GM12878 (cell line): ENCODE measurements around the gene DMPK. TPM values are rescaled to one million over a fixed set of nuclear protein-coding genes. Genes with fewer than 3 reads are reported as not detected.

ENCODE experiments used
- GATAD2B ChIP-seq: fragments of 450-650 bp; conservative IDR thresholded peaks from 2 replicates; pipeline ENCODE4 v1.6.1; 2017; ENCODE audit warnings: low read depth, mild to moderate bottlenecking, moderate library complexity
- HDAC6 ChIP-seq: fragments of 200-600 bp; sonication (generic); IDR thresholded peaks from one replicate; pipeline ENCODE4 v1.8.0; 2017; ENCODE audit warnings: antibody characterized with exemption; ENCODE audit not compliant: unreplicated experiment
- HDGF ChIP-seq: fragments of 450-650 bp; IDR thresholded peaks from 2 replicates; pipeline ENCODE4 v1.6.1; 2016; ENCODE audit warnings: antibody characterized with exemption
- IKZF2 ChIP-seq, 2 experiments: fragments of 450-650 bp; IDR thresholded peaks; 2 replicates each; pipeline ENCODE4 v1.6.1; 2017; ENCODE audit warnings: mild to moderate bottlenecking in 2 of 2, moderate library complexity in 2 of 2
- LARP7 ChIP-seq: fragments of 450-650 bp; IDR thresholded peaks from 2 replicates; pipeline ENCODE4 v1.6.1; 2017; ENCODE audit warnings: mild to moderate bottlenecking
- POLR2A ChIP-seq: IDR thresholded peaks from 2 replicates; pipeline ENCODE4 v1.6.1; 2011; ENCODE audit warnings: low read depth, mild to moderate bottlenecking, low read length
- POLR2AphosphoS2 ChIP-seq: IDR thresholded peaks from 2 replicates; pipeline ENCODE4 v1.6.1; 2011; ENCODE audit warnings: low read depth, mild to moderate bottlenecking, low read length, improper control_type of control experiment, moderate library complexity
- RUNX3 ChIP-seq: IDR thresholded peaks from 2 replicates; pipeline ENCODE4 v1.6.1; 2012; ENCODE audit warnings: low read length, inconsistent platforms
- SMAD1 ChIP-seq: fragments of 450-650 bp; IDR thresholded peaks from 2 replicates; pipeline ENCODE4 v1.6.1; 2018; ENCODE audit warnings: mild to moderate bottlenecking, low read depth; ENCODE audit not compliant: partially characterized antibody
- SMC3 ChIP-seq: IDR thresholded peaks from 2 replicates; pipeline ENCODE4 v1.6.1; 2011; ENCODE audit warnings: low read length, improper control_type of control experiment, borderline replicate concordance
- SUZ12 ChIP-seq: fragments of 200-600 bp; sonication (generic); IDR thresholded peaks from one replicate; pipeline ENCODE4 v1.6.1; 2018; ENCODE audit warnings: antibody characterized with exemption, mild to moderate bottlenecking; ENCODE audit not compliant: unreplicated experiment
- polyA plus RNA-seq, 11 experiments: library from polyadenylated mRNA; depleted of rRNA in 4 of 11; unstranded in 6 of 11; stranded (reverse) in 5 of 11; fragments of >200 nt; fragmentation: Nextera tagmentation in 4 of 11; fragmentation: Illumina TruSeq in 1 of 11; extraction: Ambion mirVana in 4 of 11; extraction: Trizol in 1 of 11; gene quantifications; 1 replicate in 1 of 11; 2 replicates in 10 of 11; pipeline versions ENCODE4 v1.2.1 to v1.2.3, GENCODE V29; 2011 to 2016; ENCODE audit warnings: inconsistent platforms in 2 of 11, missing spikeins in 2 of 11, low read depth in 1 of 11
- total RNA-seq, 4 experiments: library from RNA; depleted of rRNA in 3 of 4; stranded (reverse); fragments of >200 nt in 3 of 4; fragmentation: Illumina TruSeq in 1 of 4; extraction: Trizol in 1 of 4; gene quantifications; 2 replicates each; pipeline versions ENCODE4 v1.2.1 to v1.2.3, GENCODE V29; 2013 to 2021
- TF ChIP-seq, protein P1 (sequence below): IDR thresholded peaks from 2 replicates; pipeline ENCODE4 v1.6.1; 2011; ENCODE audit warnings: borderline replicate concordance, low read depth, mild to moderate bottlenecking, moderate library complexity, mixed read lengths, low read length; ENCODE audit not compliant: insufficient read depth; ENCODE audit errors: extremely low read length
- TF ChIP-seq, protein P2 (sequence below): fragments of 450-650 bp; IDR thresholded peaks from 2 replicates; pipeline ENCODE4 v1.6.1; 2016; ENCODE audit warnings: mild to moderate bottlenecking
- TF ChIP-seq, protein P3 (sequence below): fragments of 450-650 bp; IDR thresholded peaks from 2 replicates; pipeline ENCODE4 v1.6.1; 2017; ENCODE audit warnings: mild to moderate bottlenecking, low read depth, inconsistent platforms; ENCODE audit not compliant: poor library complexity, severe bottlenecking
- TF ChIP-seq, protein P4 (sequence below): fragments of 450-650 bp; IDR thresholded peaks from 2 replicates; pipeline ENCODE4 v1.6.1; 2016; ENCODE audit warnings: mild to moderate bottlenecking
- TF ChIP-seq, protein P5 (sequence below): IDR thresholded peaks from 2 replicates; pipeline ENCODE4 v1.6.1; 2012; ENCODE audit warnings: low read depth, low read length, improper control_type of control experiment
- TF ChIP-seq, protein P6 (sequence below), 3 experiments: IDR thresholded peaks in 2 of 3; conservative IDR thresholded peaks in 1 of 3; 2 replicates each; pipeline ENCODE4 v1.5.1; 2011; ENCODE audit warnings: low read depth in 3 of 3, low read length in 3 of 3, mild to moderate bottlenecking in 3 of 3, control low read depth in 2 of 3, moderate library complexity in 2 of 3, inconsistent platforms in 1 of 3, mixed read lengths in 1 of 3; ENCODE audit not compliant: control insufficient read depth in 2 of 3, insufficient read depth in 1 of 3; ENCODE audit errors: extremely low read depth in 1 of 3

DMPK gene
- total and polyA plus RNA-seq, 10 of the 15 experiments (the other 5 are each of a cell fraction or from before 2014, with no cell fraction given): 0.60 to 33.6 (median 5.2) TPM

DNA sequence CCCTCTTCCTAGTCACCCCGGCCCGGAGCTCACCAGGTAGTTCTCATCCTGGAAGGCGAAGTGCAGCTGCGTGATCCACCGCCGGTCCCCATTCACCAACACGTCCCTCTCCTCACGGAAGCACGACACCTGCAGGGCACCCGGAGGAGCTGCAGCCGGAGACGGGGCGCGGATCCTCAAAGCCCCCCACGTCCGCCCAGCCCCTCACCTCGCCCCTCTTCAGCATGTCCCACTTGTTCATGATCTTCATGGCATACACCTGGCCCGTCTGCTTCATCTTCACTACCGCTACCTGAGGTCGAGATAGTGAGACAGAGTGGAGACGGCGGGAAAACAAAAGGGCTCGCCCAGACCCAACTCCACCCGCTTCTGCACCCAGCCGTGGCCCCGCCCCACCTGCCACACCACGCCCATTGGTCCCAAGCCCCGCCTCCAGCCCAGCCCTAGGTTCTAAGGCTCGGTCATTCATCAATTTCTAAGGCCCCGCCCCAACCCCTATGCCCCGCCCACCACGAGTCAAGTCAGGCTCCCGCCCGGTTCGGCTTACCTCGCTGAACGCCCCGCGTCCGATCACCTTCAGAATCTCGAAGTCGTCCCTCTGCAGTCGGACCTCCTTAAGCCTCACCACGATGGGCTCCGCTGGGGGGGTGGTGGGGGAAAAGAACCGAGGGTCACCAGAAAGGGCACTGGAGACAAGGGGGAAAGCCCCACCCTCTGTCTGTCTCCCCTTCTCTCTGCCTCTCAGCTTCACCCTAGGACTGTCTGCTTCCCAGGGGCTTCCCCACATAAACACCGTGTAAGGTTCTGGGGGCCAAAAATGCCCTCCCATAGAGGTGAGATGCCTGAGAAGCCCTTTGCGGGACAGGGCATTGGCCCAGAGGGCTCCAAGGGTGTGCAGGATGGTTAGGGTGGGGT lies 2.8 kb downstream of the DMPK start (continued):
- TF ChIP-seq SUZ12 (no peak), SMAD1 (no peak), POLR2A (peak; percentile 67), LARP7 (peak; percentile 58; the same call in 1 of the 2 replicates), GATAD2B (0 out of 2 replicates have a peak, but pooled peaks have one; percentile 51), HDGF (peak; percentile 86; the same call in 1 of the 2 replicates), POLR2AphosphoS2 (no peak), RUNX3 (no peak), HDAC6 (no peak), SMC3 (peak; percentile 40; the same call in 1 of the 2 replicates), IKZF2 (IDR thresholded peaks at IDR 0.05) (peak; percentile 8 to 11; a peak in 1 of 4 replicates)
- TF ChIP-seq, protein P1, sequence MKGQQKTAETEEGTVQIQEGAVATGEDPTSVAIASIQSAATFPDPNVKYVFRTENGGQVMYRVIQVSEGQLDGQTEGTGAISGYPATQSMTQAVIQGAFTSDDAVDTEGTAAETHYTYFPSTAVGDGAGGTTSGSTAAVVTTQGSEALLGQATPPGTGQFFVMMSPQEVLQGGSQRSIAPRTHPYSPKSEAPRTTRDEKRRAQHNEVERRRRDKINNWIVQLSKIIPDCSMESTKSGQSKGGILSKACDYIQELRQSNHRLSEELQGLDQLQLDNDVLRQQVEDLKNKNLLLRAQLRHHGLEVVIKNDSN: no peak
- TF ChIP-seq, protein P2, sequence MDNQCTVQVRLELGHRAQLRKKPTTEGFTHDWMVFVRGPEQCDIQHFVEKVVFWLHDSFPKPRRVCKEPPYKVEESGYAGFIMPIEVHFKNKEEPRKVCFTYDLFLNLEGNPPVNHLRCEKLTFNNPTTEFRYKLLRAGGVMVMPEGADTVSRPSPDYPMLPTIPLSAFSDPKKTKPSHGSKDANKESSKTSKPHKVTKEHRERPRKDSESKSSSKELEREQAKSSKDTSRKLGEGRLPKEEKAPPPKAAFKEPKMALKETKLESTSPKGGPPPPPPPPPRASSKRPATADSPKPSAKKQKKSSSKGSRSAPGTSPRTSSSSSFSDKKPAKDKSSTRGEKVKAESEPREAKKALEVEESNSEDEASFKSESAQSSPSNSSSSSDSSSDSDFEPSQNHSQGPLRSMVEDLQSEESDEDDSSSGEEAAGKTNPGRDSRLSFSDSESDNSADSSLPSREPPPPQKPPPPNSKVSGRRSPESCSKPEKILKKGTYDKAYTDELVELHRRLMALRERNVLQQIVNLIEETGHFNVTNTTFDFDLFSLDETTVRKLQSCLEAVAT: 0 out of 2 replicates have a peak, but pooled peaks have one; percentile 46
- TF ChIP-seq, protein P3, sequence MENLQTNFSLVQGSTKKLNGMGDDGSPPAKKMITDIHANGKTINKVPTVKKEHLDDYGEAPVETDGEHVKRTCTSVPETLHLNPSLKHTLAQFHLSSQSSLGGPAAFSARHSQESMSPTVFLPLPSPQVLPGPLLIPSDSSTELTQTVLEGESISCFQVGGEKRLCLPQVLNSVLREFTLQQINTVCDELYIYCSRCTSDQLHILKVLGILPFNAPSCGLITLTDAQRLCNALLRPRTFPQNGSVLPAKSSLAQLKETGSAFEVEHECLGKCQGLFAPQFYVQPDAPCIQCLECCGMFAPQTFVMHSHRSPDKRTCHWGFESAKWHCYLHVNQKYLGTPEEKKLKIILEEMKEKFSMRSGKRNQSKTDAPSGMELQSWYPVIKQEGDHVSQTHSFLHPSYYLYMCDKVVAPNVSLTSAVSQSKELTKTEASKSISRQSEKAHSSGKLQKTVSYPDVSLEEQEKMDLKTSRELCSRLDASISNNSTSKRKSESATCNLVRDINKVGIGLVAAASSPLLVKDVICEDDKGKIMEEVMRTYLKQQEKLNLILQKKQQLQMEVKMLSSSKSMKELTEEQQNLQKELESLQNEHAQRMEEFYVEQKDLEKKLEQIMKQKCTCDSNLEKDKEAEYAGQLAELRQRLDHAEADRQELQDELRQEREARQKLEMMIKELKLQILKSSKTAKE: no peak
- TF ChIP-seq, protein P4, sequence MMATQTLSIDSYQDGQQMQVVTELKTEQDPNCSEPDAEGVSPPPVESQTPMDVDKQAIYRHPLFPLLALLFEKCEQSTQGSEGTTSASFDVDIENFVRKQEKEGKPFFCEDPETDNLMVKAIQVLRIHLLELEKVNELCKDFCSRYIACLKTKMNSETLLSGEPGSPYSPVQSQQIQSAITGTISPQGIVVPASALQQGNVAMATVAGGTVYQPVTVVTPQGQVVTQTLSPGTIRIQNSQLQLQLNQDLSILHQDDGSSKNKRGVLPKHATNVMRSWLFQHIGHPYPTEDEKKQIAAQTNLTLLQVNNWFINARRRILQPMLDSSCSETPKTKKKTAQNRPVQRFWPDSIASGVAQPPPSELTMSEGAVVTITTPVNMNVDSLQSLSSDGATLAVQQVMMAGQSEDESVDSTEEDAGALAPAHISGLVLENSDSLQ: peak; percentile 81
- TF ChIP-seq, protein P5, sequence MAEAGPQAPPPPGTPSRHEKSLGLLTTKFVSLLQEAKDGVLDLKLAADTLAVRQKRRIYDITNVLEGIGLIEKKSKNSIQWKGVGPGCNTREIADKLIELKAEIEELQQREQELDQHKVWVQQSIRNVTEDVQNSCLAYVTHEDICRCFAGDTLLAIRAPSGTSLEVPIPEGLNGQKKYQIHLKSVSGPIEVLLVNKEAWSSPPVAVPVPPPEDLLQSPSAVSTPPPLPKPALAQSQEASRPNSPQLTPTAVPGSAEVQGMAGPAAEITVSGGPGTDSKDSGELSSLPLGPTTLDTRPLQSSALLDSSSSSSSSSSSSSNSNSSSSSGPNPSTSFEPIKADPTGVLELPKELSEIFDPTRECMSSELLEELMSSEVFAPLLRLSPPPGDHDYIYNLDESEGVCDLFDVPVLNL: peak; percentile 66
- TF ChIP-seq, protein P6, sequence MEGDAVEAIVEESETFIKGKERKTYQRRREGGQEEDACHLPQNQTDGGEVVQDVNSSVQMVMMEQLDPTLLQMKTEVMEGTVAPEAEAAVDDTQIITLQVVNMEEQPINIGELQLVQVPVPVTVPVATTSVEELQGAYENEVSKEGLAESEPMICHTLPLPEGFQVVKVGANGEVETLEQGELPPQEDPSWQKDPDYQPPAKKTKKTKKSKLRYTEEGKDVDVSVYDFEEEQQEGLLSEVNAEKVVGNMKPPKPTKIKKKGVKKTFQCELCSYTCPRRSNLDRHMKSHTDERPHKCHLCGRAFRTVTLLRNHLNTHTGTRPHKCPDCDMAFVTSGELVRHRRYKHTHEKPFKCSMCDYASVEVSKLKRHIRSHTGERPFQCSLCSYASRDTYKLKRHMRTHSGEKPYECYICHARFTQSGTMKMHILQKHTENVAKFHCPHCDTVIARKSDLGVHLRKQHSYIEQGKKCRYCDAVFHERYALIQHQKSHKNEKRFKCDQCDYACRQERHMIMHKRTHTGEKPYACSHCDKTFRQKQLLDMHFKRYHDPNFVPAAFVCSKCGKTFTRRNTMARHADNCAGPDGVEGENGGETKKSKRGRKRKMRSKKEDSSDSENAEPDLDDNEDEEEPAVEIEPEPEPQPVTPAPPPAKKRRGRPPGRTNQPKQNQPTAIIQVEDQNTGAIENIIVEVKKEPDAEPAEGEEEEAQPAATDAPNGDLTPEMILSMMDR (IDR thresholded peaks at IDR 0.05 in 2 of 3, conservative IDR thresholded peaks at IDR 0.05 in 1 of 3; ENCODE audit: control insufficient read depth in 2 of 3, extremely low read depth in 1 of 3, insufficient read depth in 1 of 3, low read depth in 3 of 3, low read length in 3 of 3): peak; percentile 74 to 88 (median 77)
